B cell (primary cell): ENCODE measurements around the gene DCLK1.

ENCODE experiments used
- EZH2 ChIP-seq: IDR thresholded peaks from 2 replicates; pipeline ENCODE4 v1.6.1; 2012; ENCODE audit warnings: borderline replicate concordance, low read depth, mild to moderate bottlenecking, moderate library complexity, low read length; ENCODE audit not compliant: insufficient read depth, poor library complexity, severe bottlenecking
- TF ChIP-seq, protein P1 (sequence below): fragments of 200-600 bp; IDR thresholded peaks from one replicate; pipeline ENCODE4 v1.8.0; 2022; ENCODE audit warnings: antibody characterized with exemption, mild to moderate bottlenecking

DNA sequence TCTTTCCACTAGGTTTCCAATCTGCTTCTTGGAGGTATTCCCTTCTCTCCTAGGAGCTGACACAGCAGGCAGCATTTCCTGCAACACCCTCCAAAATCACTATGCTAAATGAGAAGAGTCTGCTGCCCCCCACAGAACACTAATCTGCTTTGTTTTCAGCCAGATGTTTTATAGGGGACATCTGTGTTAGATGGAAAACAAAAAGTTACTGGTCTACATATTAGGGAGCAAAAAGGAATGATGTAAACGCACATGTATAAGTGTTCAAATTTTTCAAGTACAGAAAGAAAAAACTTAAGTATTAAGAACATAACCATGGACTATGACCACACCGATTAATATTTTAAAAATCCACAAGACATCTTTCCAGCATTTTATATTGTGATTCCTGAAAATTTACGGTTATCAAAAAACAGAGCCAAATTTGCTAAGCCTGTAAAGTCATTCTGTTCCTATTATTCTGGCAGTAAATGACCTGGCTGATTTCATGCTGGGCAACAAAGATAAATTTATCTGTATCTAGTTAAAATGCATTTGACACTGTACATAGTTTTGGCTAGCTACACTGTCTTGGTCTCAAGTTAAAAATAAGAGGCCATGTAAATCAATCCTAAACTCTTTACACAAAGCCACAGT is 63.3 kb downstream of the DCLK1 start:
- TF ChIP-seq, protein P1, sequence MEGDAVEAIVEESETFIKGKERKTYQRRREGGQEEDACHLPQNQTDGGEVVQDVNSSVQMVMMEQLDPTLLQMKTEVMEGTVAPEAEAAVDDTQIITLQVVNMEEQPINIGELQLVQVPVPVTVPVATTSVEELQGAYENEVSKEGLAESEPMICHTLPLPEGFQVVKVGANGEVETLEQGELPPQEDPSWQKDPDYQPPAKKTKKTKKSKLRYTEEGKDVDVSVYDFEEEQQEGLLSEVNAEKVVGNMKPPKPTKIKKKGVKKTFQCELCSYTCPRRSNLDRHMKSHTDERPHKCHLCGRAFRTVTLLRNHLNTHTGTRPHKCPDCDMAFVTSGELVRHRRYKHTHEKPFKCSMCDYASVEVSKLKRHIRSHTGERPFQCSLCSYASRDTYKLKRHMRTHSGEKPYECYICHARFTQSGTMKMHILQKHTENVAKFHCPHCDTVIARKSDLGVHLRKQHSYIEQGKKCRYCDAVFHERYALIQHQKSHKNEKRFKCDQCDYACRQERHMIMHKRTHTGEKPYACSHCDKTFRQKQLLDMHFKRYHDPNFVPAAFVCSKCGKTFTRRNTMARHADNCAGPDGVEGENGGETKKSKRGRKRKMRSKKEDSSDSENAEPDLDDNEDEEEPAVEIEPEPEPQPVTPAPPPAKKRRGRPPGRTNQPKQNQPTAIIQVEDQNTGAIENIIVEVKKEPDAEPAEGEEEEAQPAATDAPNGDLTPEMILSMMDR = no peak
- TF ChIP-seq EZH2 = no peak
